Testis (tissue), 3 donors: ENCODE data around the gene TCTA. TPM values are rescaled to one million over a fixed set of nuclear protein-coding genes. Genes with fewer than 3 reads are reported as not detected.

Experiments used
- DNase-seq: peaks from one replicate; pipeline ENCODE4 v3.0.0-alpha.2; 2019
- H3K27ac ChIP-seq, 2 donors: fragments of 200-600 bp; sonication (generic); one replicate each; pipeline ENCODE4 v1.5.1; 2019
- H3K27me3 ChIP-seq: fragments of 200-600 bp; sonication (generic); one replicate; pipeline ENCODE4 v1.5.1; 2019
- H3K36me3 ChIP-seq: fragments of 200-600 bp; sonication (generic); one replicate; pipeline ENCODE4 v1.5.1; 2017; ENCODE audit warnings: low read depth; ENCODE audit errors: missing control alignments
- H3K4me1 ChIP-seq: fragments of 200-600 bp; sonication (generic); one replicate; pipeline ENCODE4 v1.5.1; 2019
- H3K4me3 ChIP-seq, 2 donors: fragments of 200-600 bp; sonication (generic); one replicate each; pipeline ENCODE4 v1.5.1; 2017 to 2019
- H3K9me3 ChIP-seq: fragments of 200-600 bp; sonication (generic); one replicate; pipeline ENCODE4 v1.5.1; 2017
- POLR2A ChIP-seq: fragments of 450-650 bp; IDR thresholded peaks from one replicate; pipeline ENCODE4 v1.6.1; 2017; ENCODE audit warnings: antibody characterized with exemption, mild to moderate bottlenecking, moderate library complexity
- WGBS, 2 donors: methylation state at CpG; one replicate each; pipeline ENCODE4 v1.1.5; 2018; 5-methylcytosine and 5-hydroxymethylcytosine counted together
- intact Hi-C: fragments of 100-400 bp; cut with DNase I; formaldehyde crosslinking; loops from one replicate; pipeline ENCODE4 v1.15.1; 2023; ENCODE audit warnings: low total_unique reads
- polyA plus RNA-seq: library from polyadenylated mRNA; stranded (reverse); fragments of 350-450 nt; fragmentation: Illumina TruSeq; extraction: RNeasy Lipid Tissue Mini Kit (QIAGEN cat#74804); gene quantifications from one replicate; pipeline ENCODE4 v1.2.3, GENCODE V29; 2014; ENCODE audit warnings: low read depth, low replicate concordance; ENCODE audit not compliant: insufficient read depth
- total RNA-seq, 2 donors: library from RNA; depleted of rRNA; stranded (reverse); fragments of >200 nt; gene quantifications; one replicate each; pipeline ENCODE4 v1.2.3, GENCODE V29; 2016
- TF ChIP-seq, protein P1 (sequence below), 3 experiments: fragments of 450-650 bp in 2 of 3; fragments of 200-600 bp in 1 of 3; sonication (generic) in 1 of 3; IDR thresholded peaks; one replicate each; pipeline ENCODE4 v1.5.1; 2016 to 2019; ENCODE audit warnings: antibody characterized with exemption in 3 of 3, mild to moderate bottlenecking in 2 of 3, moderate library complexity in 1 of 3

TCTA gene
- total and polyA plus RNA-seq, 3 donors from 2014 or later = 31.6 to 36.1 (median 33.6) TPM

DNA sequence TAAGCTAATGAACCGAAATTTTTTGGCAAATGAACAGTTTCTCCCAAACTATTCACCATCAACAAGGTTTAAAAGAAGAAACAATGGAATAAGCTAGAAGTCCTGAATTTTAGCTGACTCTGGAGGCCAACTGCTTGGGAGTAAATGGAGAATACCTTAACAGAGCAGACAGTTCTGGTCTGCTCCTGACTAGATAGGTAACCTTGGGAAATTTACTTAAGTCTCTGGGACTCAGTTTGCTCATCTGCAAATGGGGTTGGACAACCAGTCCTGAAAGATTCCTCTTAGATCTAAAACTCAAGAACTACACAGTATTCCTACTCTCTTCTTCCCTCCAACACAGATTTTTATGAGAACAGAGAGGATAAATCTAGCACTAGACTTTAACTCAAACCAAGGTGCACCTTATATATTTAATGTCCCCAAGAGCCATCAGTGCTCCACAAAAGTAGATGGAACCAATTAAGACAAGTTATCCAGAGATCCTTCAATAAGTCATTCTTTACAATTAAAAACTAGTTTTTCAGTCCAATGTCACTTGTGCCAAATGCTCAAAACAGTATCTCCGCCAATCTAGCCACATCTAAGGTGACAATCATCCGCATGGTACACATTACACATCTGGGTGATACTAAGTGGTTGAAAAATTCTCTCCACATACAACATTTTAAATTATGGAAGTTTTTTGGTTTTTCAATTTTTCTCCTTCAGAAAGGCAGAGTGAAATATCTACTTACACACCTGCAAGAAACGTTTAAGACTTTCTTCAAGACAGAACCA, 2.0 kb upstream of the TCTA start:
- peak overlapping the region; percentile 90 to 98 for H3K27ac ChIP-seq
- DNase-seq = no peak
- intact Hi-C loops = no loop called here
- peak overlapping the region; percentile 92 to 98 for H3K4me3 ChIP-seq
- TF ChIP-seq POLR2A = no peak
- TF ChIP-seq, protein P1, sequence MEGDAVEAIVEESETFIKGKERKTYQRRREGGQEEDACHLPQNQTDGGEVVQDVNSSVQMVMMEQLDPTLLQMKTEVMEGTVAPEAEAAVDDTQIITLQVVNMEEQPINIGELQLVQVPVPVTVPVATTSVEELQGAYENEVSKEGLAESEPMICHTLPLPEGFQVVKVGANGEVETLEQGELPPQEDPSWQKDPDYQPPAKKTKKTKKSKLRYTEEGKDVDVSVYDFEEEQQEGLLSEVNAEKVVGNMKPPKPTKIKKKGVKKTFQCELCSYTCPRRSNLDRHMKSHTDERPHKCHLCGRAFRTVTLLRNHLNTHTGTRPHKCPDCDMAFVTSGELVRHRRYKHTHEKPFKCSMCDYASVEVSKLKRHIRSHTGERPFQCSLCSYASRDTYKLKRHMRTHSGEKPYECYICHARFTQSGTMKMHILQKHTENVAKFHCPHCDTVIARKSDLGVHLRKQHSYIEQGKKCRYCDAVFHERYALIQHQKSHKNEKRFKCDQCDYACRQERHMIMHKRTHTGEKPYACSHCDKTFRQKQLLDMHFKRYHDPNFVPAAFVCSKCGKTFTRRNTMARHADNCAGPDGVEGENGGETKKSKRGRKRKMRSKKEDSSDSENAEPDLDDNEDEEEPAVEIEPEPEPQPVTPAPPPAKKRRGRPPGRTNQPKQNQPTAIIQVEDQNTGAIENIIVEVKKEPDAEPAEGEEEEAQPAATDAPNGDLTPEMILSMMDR (IDR thresholded peaks at IDR 0.05) = no peak
- H3K36me3 ChIP-seq = no peaks in the 10 kb centered on the region
- H3K4me1 ChIP-seq = peaks cover 45% of the 10 kb centered on the region
- no peaks in the 10 kb centered on the region for H3K27me3 ChIP-seq
- WGBS, 2 donors = 19 to 27% methylated on average over 4 of the region's 4 CpGs
- no peaks in the 10 kb centered on the region for H3K9me3 ChIP-seq

DNA sequence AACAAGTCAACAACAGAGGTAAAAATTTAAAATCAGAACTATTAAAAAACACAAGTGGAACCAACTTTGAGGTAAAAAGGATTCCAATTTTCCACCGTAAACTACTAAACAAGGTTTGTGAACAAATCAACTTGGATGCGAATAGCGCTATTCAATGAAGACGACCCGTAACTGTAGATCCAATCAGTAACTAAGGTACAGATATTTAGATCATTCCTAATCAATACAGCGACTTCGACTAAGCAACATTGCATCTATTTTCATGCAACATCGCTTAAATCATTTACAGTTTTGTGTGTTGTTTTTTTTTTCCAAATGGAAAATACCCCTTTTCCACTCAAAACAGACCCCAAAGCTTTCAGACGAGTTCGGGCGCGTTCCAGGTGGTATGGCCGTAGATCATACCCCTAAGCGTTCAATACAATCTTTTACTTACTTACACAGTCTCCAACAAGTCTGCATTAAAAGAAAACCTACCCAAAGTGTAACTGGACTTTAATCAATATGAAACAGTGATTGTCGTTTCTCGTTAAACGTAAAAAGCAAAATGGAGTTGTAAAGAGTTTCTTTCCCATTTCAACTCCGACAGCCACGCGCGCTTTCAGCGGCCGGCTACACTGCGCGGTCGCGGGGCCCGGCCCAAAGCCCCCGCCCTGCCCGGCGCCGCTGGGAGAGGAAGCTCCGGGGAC, 1.2 kb upstream of the TCTA start:
- Histone ChIP-seq H3K27me3 (no peaks in the 10 kb centered on the region), H3K4me1 (peaks cover 40% of the 10 kb centered on the region), H3K27ac (peak overlapping the region; percentile 90 to 98), H3K36me3 (no peaks in the 10 kb centered on the region), H3K9me3 (no peaks in the 10 kb centered on the region), H3K4me3 (peak overlapping the region; percentile 92 to 98)
- 0 to 1% methylated on average over 32 to 33 of the region's 33 CpGs for WGBS, 2 donors
- intact Hi-C loops = no loop called here
- TF ChIP-seq, protein P1 (IDR thresholded peaks at IDR 0.05) = no peak
- TF ChIP-seq POLR2A = no peak
- DNase-seq = no peak

DNA sequence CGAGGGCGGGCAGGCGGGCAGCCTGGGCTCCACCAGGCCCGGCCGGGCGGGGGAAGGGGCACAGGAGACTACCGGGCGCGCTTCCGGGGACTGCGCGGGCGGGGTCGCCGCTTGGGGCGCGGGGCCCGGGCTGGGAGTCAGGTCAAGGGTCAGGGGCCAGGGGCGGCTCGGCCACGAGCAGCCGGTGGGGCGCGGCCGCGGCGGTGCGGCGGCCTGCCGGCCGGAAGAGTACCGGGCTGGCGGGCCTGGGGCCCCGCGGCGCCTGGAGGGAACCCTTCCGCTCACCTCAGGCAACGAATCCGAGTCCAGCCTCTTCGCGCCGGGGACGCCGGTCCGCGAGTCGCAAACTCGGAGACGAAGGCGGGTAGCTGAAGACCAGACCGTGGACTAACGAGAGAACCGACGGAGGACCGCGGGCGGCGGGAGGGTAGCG, 672 bp upstream of the TCTA start:
- WGBS, 2 donors = 0% methylated on average over 3 to 17 of the region's 59 CpGs
- Histone ChIP-seq H3K27me3 (no peaks in the 10 kb centered on the region), H3K9me3 (no peaks in the 10 kb centered on the region), H3K4me3 (peak overlapping the region; percentile 92 to 98), H3K27ac (peak overlapping the region; percentile 90 to 98), H3K36me3 (no peaks in the 10 kb centered on the region), H3K4me1 (peaks cover 40% of the 10 kb centered on the region)
- peak; percentile 46 for DNase-seq
- no peak for TF ChIP-seq POLR2A
- TF ChIP-seq, protein P1 (IDR thresholded peaks at IDR 0.05) = no peak
- intact Hi-C loops = no loop called here

DNA sequence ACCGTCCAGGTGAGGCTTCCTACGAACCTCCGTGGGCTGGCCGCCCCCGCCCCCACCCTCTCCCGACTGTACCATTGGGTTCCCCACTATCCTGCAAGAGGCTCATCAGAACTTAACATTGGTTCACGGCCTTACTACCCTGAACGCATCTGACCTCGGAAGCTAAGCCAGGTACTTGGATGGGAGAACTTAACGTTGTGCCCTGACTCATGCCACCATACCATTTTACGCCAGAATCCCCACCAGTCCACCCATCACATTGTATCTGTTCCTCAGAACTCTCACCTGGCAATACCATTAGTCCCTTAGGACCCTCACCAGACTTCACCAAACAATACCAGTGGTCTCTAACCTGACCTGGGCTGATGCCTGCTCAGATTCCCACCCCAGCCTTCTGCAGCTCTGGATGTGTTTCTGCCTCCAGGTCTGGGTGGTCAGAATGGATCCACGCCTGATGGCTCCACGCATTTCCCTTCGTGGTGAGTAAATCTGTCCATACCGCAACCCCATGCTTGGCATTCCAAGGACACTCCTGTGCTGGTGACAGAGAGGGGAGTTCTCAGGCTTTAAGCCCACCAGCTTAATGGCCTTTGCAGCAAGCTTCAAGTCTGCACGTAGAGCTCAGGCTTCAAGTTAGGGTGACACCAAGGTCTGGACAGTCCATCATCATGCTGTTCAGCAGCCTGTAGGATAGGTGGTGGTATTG, 562 bp downstream of the TCTA start:
- no peaks in the 10 kb centered on the region for H3K36me3 ChIP-seq
- no peaks in the 10 kb centered on the region for H3K27me3 ChIP-seq
- H3K4me1 ChIP-seq = peaks cover 34% of the 10 kb centered on the region
- intact Hi-C loops = no loop called here
- peak overlapping the region; percentile 79 to 92 for H3K4me3 ChIP-seq
- H3K9me3 ChIP-seq = no peaks in the 10 kb centered on the region
- peak overlapping the region; percentile 87 to 89 for H3K27ac ChIP-seq
- WGBS, 2 donors = 14 to 17% methylated on average over 5 to 16 of the region's 16 CpGs
- DNase-seq = no peak
- TF ChIP-seq, protein P1 (IDR thresholded peaks at IDR 0.05) = no peak
- TF ChIP-seq POLR2A = no peak
